SK-N-SH treated with all-trans-retinoic acid at 6 μM for 48 hours (cell line): Measurements from ENCODE around the gene ABCC2.

Experiments used
- ARNTL ChIP-seq: fragments of 450-650 bp; formaldehyde crosslinking; IDR thresholded peaks from 2 replicates; pipeline ENCODE4 v1.5.0; 2020; ENCODE audit warnings: low read depth, mild to moderate bottlenecking, moderate library complexity, borderline replicate concordance
- CSDC2 ChIP-seq: fragments of 250-450 bp; sonication (Bioruptor Pico); IDR thresholded peaks from 2 replicates; pipeline ENCODE4 v1.5.0; 2020; ENCODE audit warnings: mild to moderate bottlenecking, moderate library complexity
- GLIS3 ChIP-seq: fragments of 250-450 bp; sonication (Bioruptor Pico); IDR thresholded peaks from 2 replicates; pipeline ENCODE4 v1.5.0; 2020; ENCODE audit warnings: mild to moderate bottlenecking, moderate library complexity
- OSR1 ChIP-seq: fragments of 250-450 bp; sonication (Bioruptor Pico); IDR thresholded peaks from 2 replicates; pipeline ENCODE4 v1.8.0; 2022; ENCODE audit warnings: moderate library complexity, mild to moderate bottlenecking, inconsistent platforms
- PPARA ChIP-seq: fragments of 250-450 bp; sonication (Bioruptor Pico); IDR thresholded peaks from 2 replicates; pipeline ENCODE4 v1.5.0; 2020; ENCODE audit warnings: mild to moderate bottlenecking, borderline replicate concordance
- ZFP3 ChIP-seq: fragments of 250-450 bp; sonication (Bioruptor Pico); IDR thresholded peaks from 2 replicates; pipeline ENCODE4 v1.5.0; 2020; ENCODE audit warnings: mild to moderate bottlenecking, moderate library complexity
- ZNF565 ChIP-seq: fragments of 450-650 bp; formaldehyde crosslinking; conservative IDR thresholded peaks from 2 replicates; pipeline ENCODE4 v1.5.0; 2020; ENCODE audit warnings: low read depth, mild to moderate bottlenecking, moderate library complexity
- ZNF8 ChIP-seq: fragments of 450-650 bp; formaldehyde crosslinking; IDR thresholded peaks from 2 replicates; pipeline ENCODE4 v1.5.0; 2020; ENCODE audit warnings: mild to moderate bottlenecking, moderate library complexity
- TF ChIP-seq, protein P1 (sequence below): fragments of 250-450 bp; sonication (Bioruptor Pico); IDR thresholded peaks from 2 replicates; pipeline ENCODE4 v1.5.1; 2020; ENCODE audit warnings: low read depth, mild to moderate bottlenecking, moderate library complexity
- TF ChIP-seq, protein P2 (sequence below): fragments of 250-450 bp; sonication (Bioruptor Pico); IDR thresholded peaks from 2 replicates; pipeline ENCODE4 v1.8.0; 2021; ENCODE audit warnings: low read depth, mild to moderate bottlenecking, moderate library complexity, borderline replicate concordance
- TF ChIP-seq, protein P3 (sequence below): fragments of 250-450 bp; sonication (Bioruptor Pico); IDR thresholded peaks from 2 replicates; pipeline ENCODE4 v1.5.1; 2021; ENCODE audit warnings: mild to moderate bottlenecking, moderate library complexity
- TF ChIP-seq, protein P4 (sequence below): fragments of 250-450 bp; sonication (Bioruptor Pico); IDR thresholded peaks from 2 replicates; pipeline ENCODE4 v1.5.0; 2020; ENCODE audit warnings: mild to moderate bottlenecking, moderate library complexity

DNA sequence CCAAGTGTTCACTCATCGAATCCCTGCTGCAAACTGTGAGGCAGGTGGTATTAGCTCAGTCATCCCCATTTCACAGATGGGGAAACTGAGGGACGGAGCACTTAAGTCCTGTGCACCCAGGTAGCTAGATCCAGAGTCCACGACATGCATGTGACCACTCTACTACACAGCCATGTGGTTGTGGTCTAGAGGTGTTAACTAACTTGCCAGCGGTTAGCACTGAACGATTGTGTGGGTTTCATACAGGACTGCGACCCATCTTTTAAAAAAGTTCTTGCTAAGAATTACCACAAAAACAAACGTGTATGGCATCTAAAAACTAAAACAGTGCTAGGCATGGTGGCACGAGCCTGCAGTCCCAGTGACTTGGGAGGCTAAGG lies 16.1 kb upstream of the ABCC2 start:
- TF ChIP-seq ARNTL (CRISPR knock-in tag) (no peak), GLIS3 (no peak), CSDC2 (CRISPR knock-in tag) (no peak), OSR1 (CRISPR knock-in tag) (no peak), ZFP3 (CRISPR knock-in tag) (no peak), ZNF8 (no peak), ZNF565 (CRISPR knock-in tag) (no peak), PPARA (CRISPR knock-in tag) (no peak)
- TF ChIP-seq, protein P1, sequence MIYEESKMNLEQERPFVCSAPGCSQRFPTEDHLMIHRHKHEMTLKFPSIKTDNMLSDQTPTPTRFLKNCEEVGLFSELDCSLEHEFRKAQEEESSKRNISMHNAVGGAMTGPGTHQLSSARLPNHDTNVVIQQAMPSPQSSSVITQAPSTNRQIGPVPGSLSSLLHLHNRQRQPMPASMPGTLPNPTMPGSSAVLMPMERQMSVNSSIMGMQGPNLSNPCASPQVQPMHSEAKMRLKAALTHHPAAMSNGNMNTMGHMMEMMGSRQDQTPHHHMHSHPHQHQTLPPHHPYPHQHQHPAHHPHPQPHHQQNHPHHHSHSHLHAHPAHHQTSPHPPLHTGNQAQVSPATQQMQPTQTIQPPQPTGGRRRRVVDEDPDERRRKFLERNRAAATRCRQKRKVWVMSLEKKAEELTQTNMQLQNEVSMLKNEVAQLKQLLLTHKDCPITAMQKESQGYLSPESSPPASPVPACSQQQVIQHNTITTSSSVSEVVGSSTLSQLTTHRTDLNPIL (CRISPR knock-in tag), result no peak
- TF ChIP-seq, protein P2, sequence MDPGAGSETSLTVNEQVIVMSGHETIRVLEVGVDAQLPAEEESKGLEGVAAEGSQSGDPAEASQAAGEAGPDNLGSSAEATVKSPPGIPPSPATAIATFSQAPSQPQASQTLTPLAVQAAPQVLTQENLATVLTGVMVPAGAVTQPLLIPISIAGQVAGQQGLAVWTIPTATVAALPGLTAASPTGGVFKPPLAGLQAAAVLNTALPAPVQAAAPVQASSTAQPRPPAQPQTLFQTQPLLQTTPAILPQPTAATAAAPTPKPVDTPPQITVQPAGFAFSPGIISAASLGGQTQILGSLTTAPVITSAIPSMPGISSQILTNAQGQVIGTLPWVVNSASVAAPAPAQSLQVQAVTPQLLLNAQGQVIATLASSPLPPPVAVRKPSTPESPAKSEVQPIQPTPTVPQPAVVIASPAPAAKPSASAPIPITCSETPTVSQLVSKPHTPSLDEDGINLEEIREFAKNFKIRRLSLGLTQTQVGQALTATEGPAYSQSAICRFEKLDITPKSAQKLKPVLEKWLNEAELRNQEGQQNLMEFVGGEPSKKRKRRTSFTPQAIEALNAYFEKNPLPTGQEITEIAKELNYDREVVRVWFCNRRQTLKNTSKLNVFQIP (CRISPR knock-in tag), result no peak
- TF ChIP-seq, protein P3, sequence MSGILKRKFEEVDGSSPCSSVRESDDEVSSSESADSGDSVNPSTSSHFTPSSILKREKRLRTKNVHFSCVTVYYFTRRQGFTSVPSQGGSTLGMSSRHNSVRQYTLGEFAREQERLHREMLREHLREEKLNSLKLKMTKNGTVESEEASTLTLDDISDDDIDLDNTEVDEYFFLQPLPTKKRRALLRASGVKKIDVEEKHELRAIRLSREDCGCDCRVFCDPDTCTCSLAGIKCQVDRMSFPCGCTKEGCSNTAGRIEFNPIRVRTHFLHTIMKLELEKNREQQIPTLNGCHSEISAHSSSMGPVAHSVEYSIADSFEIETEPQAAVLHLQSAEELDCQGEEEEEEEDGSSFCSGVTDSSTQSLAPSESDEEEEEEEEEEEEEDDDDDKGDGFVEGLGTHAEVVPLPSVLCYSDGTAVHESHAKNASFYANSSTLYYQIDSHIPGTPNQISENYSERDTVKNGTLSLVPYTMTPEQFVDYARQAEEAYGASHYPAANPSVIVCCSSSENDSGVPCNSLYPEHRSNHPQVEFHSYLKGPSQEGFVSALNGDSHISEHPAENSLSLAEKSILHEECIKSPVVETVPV (CRISPR knock-in tag), result no peak
- TF ChIP-seq, protein P4, sequence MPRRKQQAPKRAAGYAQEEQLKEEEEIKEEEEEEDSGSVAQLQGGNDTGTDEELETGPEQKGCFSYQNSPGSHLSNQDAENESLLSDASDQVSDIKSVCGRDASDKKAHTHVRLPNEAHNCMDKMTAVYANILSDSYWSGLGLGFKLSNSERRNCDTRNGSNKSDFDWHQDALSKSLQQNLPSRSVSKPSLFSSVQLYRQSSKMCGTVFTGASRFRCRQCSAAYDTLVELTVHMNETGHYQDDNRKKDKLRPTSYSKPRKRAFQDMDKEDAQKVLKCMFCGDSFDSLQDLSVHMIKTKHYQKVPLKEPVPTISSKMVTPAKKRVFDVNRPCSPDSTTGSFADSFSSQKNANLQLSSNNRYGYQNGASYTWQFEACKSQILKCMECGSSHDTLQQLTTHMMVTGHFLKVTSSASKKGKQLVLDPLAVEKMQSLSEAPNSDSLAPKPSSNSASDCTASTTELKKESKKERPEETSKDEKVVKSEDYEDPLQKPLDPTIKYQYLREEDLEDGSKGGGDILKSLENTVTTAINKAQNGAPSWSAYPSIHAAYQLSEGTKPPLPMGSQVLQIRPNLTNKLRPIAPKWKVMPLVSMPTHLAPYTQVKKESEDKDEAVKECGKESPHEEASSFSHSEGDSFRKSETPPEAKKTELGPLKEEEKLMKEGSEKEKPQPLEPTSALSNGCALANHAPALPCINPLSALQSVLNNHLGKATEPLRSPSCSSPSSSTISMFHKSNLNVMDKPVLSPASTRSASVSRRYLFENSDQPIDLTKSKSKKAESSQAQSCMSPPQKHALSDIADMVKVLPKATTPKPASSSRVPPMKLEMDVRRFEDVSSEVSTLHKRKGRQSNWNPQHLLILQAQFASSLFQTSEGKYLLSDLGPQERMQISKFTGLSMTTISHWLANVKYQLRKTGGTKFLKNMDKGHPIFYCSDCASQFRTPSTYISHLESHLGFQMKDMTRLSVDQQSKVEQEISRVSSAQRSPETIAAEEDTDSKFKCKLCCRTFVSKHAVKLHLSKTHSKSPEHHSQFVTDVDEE (CRISPR knock-in tag), result no peak
